NCI-H1930 (cell line): ENCODE data around the gene GPR26.
"Not testable (repeated sequence)": the region's sequence is repeated elsewhere in the genome, so short reads cannot be mapped to it uniquely, and the experiment has no call there.

Experiments
- DNase-seq, 2 experiments: peaks; one replicate each; lab custom pipeline; 2025; lab: John Stamatoyannopoulos, UW

The GPR26 gene

GRCh38 chr10:123715546-123715945 lies 49.4 kb downstream of the GPR26 start:
- DNase-seq = no peak

DNA sequence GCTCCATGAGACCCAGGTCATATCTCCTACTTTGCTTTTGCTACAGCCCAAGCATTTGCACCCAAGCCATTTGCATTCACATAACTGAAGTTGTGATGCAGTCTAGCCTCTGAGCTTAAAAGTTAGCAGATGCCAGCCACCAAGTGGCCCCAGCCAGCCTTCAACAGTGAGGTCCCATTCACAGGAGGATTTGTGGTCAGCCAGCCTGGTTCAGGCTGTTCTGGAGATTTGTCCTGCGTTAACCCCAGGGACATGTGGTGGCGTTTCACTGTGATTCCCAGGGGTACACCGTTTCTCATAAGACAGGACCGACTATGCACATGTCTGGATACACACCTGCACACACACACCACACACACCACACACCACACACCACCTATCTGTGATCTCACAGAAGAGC lies 51.2 kb downstream of the GPR26 start:
- DNase-seq = no peak

DNA sequence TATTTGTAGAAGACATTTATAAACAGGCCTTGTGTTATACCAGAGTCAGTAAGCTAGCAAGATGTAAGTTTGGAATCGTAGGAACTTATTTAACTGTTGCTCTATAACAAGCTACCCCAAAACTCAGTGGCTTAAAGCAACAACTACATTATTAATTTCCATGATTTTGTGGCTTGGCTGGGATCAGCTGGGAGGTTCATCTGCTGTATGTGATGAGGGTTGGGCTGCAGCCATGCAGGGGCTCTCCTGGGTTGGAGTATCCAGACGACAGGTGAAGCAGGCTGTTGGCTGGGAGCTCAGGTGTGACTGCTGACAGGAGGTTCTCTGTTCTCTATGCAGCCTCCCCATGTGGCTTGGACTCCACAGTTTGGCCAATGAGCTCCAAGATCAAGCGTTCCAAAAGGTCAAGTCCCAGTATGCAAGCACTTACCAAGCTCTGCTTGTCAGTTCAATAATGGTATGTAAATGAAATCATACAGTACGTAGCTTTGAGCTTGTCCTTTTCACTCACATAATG lies 52.4 kb downstream of the GPR26 start:
- DNase-seq = no peak

- no peak for DNase-seq
These were observed 54.4 kb downstream of the GPR26 start for GRCh38 chr10:123720536-123720935.

DNA sequence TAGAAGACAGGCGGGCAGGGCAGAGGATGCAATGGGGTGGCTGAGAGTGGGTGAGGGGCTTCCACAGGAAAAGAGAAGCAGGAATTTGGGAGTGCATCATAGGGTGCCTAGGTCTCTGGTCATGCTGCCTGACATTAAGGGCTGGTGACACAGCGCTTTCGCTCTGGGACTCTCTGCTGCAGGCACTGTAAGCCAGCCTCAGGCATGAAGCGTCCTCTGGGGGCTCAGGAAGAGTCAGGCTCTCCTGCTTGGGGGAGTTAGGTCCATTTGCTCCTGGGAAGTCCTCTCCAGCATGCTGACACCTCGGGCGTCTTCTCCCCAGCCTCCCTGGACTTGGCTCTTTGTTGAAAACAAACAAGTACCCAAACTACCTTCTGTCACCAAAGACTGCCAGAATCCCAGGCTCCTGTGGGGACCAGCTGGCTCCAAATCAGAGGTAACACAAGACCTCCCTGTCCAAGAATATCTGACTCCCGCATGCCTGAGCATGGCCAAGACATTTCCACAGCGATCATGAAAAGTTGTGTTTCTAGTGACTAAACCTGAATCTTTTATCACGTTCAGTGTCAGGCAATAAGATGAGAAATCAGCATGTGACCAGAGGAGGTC lies 55.4 kb downstream of the GPR26 start:
- no peak for DNase-seq

DNA sequence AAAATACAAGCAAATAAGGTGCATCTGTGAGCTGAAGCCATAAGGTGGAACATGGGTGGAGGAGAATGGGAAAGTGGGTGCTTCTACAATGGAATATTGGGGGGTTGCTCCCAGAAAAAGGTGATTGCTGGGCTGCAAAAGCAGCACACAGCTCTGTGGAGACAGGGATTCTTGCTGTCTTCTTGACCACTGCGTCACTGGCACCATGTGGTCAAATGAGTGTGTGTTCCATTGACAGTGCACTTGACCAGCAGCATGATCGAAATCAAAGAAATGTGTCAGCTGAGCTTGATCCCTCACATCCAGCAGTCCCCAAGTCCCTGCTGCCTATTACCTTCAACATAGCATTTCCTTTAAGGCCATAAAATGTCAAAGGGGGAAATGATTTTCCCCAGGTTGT lies 56.2 kb downstream of the GPR26 start:
- no peak for DNase-seq

DNA sequence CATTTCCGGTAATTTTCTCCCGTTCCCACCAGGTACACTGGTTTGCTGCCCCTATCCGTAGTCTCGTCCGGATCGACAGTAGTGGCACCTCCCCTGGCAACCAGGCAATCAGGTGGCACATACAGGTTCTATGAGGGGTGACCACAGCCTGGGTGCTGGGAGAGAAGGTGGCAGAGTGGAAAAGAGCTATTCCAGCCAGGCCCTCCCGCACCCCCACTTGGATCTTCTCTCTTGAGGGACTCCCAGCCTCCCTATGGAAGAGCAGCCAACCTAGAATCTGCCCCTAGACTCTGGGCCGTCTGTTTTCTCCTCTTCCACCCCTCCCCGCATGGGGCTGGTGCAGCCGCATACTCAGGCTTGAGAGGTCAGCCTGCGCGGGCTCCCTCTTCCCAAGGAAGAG lies 58.6 kb downstream of the GPR26 start:
- DNase-seq = no peak

DNA sequence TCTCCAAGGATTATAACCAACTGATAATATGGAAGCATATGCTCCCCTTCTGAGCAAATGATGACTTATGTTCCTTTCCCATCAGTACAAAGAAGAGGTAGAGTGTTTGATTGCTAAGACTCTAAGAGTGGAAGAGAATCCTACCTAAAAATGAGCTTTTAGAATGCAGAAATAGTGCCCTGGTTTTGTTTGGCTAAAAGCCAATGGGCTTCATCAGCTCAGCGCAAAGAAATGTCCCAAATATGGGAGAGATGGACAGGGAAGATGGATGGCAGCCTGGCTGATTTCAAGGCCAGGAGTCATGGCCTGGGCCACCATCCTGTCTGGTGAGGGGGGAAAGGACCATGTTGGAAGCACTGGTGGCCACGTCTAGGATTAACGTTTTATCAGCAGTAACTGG lies 60.2 kb downstream of the GPR26 start:
- no peak for DNase-seq

- DNase-seq = no peak
These were observed 60.7 kb downstream of the GPR26 start for GRCh38 chr10:123726836-123727235.

- DNase-seq = no peak
These were observed 63.4 kb downstream of the GPR26 start for GRCh38 chr10:123729523-123729922.

- not testable (repeated sequence) for DNase-seq
These were observed 70.8 kb downstream of the GPR26 start for GRCh38 chr10:123736917-123737316.

DNA sequence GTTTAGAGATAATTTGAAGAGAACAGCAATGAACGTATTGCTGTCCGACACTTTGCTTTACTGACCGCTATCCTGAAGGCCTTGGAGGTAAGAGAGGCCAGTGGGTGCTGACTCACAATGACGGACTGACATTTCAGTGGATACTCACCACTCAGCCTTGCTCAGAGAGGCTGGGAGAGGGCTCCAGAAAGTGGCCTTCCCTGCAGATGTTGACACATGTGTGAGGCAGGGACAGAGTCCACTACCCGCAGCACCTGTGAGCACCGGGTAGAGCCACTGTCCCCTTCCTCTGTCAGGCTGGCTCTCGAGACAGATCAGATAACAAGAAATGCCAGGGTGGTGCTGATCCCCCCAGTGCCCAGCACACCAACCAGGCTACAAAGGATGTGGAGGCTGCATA lies 75.0 kb downstream of the GPR26 start:
- DNase-seq = no peak

DNA sequence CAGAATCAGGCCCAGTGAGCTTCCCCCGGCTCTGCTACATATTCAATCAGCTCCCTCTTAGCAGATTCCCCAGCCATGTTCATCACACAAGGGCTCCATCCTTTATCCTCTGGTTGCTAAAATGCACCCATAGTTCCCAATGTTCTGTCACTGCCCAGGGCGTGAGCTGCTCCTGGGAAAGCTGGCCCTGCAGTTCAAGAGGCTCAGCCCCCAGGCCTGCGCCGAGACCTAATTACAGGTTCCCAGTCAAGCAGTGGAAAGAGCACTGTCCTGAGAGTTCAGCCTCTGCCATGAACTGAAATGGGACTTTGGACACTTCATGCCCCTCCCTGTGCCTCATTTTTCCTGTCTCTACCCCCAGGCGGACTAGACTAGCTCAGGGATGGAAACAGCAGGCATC lies 75.6 kb downstream of the GPR26 start:
- no peak for DNase-seq

DNA sequence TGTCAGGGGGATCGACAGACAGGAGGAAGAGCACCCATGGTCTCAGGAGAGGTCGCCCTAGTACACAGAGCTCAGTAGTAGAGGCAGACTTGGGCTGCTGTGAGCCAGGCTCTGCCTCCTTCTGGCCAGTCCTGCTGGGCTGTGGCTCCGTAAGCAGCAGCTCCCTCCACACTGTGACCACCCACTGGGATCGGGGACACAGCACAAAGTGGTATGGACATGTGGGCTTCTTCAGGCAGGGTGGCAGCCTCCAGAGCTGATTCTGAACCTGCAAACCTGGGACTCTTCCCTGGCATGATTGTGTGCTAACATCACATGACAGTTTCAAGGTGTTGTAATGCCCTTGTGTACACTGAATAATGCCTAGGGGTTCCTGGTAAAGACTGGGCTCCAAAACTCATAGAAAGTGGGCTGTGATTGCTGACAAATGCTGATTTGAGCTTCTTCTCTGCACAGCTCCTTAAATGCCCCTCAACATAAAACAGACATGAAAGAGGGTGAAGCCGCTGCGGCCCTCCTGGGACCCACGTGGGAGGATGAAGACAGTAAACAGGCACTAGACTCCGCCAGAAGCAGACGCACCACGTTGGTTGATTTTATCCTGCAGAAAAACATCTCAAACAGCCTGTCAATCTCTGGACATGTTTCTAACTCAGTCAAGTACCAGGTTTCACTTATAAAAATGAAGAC lies 76.7 kb downstream of the GPR26 start:
- DNase-seq = no peak

DNA sequence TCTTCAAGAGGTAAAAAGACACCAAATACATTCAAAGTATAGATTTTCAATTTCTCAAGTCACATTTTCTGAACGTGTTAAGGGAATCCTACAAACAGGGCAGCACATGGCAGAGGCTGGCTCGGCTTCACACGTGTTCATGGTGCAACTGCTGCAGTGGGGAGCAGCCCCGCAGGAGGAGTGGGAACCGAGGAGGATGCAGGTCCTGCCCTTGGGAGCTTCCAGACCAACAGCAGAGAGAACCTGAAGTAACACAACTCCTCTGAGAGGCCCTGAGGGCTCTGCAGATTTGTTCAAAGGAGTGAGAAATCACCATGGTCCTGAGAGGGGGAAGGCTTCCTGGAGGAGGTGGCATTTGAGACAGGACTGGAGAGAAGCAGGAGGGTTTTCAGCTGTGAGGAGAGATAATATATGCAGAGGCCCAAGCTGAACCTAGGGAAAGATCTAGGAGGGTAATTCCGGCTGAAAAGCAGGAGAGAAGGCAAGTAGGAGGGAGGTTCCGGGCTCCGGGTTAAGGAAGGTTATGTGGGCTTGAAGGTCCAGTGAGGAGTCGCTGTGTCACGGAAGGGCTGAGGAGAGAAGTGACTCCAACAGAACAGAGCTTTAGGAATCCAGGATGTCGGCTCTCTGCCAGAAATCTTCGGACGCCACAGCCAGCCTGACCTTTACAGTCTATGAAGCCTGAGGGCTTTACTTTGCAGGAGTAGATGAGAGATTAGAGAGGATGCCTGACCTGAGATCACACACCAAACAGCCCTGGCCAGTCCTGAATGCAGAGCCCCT lies 77.5 kb downstream of the GPR26 start:
- no peak for DNase-seq

GRCh38 chr10:123744224-123744536 lies 78.0 kb downstream of the GPR26 start:
- DNase-seq = no peak
